Choroid plexus epithelial cell (primary cell): Measurements from ENCODE around the gene GPSM1.

Experiments used
- DNase-seq: peaks from one replicate; pipeline ENCODE4 v3.0.0-alpha.2; 2010; ENCODE audit warnings: low read depth
- H3K4me3 ChIP-seq: 2 replicates; pipeline ENCODE4 v1.5.1; 2011; ENCODE audit warnings: low read depth, mild to moderate bottlenecking, control low read depth, low read length, moderate library complexity
- TF ChIP-seq, protein P1 (sequence below): conservative IDR thresholded peaks from 2 replicates; pipeline ENCODE4 v1.5.1; 2011; ENCODE audit warnings: low read depth, mild to moderate bottlenecking, control low read depth, inconsistent platforms, low read length, moderate library complexity

GPSM1 gene

DNA sequence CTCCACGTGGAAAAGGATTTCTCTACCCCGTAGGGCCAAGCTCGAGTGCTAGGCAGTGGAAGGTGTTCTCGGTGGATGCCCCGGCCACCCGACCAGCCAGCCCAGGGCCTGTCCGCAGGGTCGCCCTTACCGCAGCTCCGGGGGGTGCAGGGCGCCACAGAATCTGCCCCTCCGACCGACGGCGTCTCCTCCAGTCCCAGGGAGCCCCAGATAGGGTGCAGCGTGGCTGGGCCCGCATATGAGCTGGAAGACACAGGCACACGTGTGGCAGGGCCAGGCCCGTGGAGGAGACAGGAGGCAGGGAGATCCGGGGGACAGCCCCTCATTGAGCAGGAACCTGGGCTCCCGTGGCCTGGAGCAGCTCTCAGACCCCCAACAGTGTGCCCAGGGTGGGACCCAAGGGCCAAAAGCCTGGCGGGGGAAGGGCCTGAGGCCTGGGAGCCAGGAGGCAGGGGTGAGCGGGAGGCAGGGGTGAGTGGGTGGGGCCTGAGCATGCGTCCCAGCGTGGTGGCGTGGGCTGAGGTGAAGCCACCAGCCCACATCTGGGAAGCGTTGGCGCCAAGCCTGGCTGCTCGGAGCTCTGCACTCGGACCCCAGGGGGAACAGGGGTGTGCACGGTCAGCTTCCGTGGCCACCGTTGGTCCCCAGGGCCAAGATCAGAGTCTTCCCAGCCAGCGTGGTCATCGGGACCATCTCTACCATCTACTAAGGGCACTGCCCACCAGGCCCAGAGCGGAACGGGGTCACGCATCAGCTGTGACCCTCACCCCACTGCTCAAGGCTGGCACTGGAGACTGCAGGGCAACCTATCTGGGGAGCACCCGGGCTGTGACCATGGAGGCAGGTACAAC, 45.7 kb upstream of the GPSM1 start:
- DNase-seq = no peak
- TF ChIP-seq, protein P1, sequence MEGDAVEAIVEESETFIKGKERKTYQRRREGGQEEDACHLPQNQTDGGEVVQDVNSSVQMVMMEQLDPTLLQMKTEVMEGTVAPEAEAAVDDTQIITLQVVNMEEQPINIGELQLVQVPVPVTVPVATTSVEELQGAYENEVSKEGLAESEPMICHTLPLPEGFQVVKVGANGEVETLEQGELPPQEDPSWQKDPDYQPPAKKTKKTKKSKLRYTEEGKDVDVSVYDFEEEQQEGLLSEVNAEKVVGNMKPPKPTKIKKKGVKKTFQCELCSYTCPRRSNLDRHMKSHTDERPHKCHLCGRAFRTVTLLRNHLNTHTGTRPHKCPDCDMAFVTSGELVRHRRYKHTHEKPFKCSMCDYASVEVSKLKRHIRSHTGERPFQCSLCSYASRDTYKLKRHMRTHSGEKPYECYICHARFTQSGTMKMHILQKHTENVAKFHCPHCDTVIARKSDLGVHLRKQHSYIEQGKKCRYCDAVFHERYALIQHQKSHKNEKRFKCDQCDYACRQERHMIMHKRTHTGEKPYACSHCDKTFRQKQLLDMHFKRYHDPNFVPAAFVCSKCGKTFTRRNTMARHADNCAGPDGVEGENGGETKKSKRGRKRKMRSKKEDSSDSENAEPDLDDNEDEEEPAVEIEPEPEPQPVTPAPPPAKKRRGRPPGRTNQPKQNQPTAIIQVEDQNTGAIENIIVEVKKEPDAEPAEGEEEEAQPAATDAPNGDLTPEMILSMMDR = no peak

DNA sequence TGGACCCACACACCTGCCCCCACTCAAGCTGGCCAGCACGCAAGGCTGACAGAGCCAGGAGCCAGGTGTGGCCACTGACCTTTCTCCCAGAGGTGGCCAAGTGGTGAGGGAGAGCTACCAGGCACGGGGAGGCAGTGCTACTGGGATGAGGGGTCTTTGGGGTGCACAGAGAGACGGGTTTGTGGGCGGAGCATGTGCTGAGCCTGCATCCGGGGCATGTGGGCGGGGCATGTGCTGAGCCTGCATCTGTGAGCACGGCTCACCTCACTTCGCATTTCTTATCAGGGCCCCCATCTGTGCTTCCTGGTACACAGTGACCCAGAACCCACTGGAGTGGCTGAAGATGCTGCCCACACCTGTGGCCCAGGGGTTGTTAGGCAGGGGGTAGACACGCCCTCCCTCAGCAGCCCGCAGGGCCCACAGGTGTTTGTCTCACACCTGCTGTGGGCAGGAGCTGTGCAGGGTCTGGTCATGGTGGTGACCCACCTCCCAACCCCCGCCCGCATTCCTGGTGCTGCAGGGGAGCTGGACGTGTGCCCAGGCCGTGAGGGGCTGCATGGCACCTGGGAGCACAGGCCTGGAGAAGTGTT, 45.0 kb upstream of the GPSM1 start:
- H3K4me3 ChIP-seq = no peak overlapping the region
- DNase-seq = no peak
- TF ChIP-seq, protein P1 = no peak

More for the DNA sequence above, 45.7 kb upstream of the GPSM1 start:
- no peak overlapping the region for H3K4me3 ChIP-seq

DNA sequence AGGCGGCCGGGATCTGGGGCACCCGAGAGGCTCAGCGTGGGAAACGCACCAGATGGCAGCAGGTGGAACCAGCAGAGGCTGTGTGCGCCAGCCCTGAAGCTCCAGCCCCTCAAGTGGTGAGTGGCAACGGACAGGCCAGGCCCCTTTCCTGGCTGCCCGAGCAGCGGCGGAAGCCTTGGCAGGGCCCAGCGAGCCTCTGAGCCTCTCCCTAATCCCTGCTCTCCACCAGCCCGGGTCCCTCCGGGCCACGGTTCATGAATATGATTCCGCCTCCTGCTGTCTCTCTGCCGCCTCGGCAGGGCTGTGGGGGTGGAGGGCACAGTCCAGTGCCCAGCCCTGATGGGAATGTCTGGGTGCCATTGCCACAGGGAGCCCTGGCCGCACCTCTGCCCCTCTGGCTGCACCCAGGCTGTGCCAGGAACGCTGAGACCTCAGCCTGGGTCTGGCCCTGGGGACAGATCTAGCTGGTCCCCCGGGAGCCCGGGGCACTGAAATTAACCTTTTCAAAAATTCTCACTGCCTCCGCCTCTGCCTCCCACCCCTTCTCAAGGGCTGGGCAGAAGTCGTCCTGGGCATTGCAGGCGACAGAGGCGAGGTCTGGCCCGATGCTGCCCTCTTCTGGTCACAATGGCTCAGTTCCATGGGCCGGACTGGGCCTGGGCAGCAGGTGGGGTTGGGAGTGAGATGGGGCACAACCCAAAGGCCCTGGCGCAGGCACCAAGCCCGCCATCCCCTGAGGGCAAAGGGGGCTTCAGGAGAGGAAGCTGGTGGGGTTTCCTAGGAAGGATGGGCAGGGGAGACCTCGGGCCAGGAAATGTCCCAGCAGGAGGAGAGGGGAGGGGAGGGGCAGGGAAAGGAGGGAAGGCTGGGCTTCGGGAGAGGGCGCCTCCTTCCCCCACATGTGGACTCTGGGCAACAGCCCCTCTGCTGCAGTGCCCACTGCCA, 43.8 kb upstream of the GPSM1 start:
- TF ChIP-seq, protein P1 = peak; percentile 88
- DNase-seq = peak; percentile 78
- no peak overlapping the region for H3K4me3 ChIP-seq

DNA sequence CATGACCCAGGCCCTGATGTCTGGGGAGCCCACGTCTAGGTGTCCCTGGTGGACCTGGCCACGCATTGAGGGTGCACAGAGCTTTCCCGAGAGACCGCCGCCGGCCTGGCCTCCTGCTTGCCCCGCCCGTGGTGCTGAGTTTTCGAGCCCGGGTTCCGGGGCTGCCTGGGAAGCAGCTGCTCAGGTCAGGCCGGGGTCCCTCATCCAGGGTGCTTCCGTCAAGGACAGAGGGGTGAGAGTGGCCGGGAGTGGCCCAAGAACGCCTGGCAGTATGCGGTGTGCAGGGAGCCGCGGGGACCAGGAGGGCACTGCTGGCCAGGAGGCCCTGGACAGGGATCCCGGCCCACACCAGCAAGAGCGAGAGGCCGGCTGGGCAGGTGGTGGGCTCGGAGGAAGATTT, 43.0 kb upstream of the GPSM1 start:
- no peak for DNase-seq

DNA sequence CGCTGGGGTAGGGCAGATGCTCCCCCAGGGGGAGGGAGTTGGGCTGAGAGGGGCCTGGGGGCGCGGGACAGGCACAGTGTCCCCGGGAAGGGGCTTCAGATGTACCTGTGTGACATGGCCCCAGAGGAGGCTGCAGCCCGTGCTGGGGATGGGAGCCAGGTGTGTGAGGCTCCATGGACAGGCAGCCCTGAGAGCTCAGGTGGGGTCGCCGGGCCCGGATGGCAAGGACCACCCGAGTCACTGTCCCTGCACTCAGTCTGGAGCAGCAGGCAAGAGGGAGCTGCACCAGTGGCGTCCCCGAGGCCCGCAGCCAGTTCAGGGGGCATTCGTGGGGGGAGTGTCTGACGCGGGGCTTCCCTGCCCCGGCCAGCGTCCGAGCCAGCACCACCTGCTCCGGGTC, 42.4 kb upstream of the GPSM1 start:
- TF ChIP-seq, protein P1 = no peak
- no peak for DNase-seq
- no peak overlapping the region for H3K4me3 ChIP-seq

More for the DNA sequence above, 43.0 kb upstream of the GPSM1 start:
- TF ChIP-seq, protein P1 = no peak
- H3K4me3 ChIP-seq = no peak overlapping the region

DNA sequence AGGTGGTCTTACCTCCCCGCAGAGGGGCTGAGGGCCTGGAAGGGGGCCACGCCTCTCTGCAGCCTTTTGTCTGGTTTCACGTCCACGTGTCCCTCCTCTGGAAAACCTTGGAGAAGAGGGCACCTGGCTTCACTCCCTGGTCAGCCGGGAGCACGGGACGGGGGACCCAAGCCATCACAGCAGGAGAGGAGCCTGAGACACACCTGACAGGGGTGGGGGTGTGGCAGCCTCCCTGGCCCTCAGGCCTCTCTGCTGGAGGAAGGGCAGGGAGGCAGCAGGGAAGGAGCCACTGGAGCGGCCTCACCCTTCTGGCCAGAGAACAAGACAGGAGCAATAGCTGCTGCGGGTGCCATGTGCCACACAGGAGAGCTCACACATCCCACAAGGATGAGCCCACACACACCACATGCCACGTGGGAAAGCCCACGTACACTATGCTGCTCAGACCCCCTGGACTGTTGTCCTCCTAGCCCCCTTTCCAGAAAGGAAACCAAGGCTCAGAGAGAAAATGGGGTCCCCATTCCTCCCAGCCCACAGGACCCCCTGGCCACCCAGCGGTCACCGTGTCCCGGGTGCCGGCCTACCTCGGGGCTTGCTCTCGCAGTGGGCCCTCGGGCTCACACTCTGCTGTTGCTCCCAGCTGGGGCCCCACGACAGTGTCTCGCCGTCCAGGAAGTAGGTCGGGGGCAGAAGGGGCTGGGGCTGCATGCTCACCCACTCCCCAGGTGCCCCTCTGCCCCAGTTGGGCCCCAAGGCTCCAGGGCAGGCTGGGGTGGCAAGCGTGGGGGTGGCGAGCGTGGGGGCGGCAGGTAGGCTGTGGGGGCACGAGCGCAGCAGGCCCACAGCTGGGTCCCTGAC, 41.6 kb upstream of the GPSM1 start:
- H3K4me3 ChIP-seq = no peak overlapping the region
- no peak for DNase-seq
- TF ChIP-seq, protein P1 = no peak
